WTC11 (cell line): ENCODE results near the gene COL20A1. TPM values are rescaled to one million over a fixed set of nuclear protein-coding genes. Genes with fewer than 3 reads are reported as not detected.

Experiments used
- ATAC-seq: fragments of 200-7000 bp; cut with Tn5 transposase; 2 replicates; pipeline ENCODE4 v1.10.0; 2021; ENCODE audit warnings: mild to moderate bottlenecking, moderate library complexity
- CTCF ChIA-PET: fragments of 300-600 bp; sonication (Branson Sonifier 250); formaldehyde crosslinking; loops from one replicate; lab custom pipeline; 2021; ENCODE audit warnings: antibody characterized with exemption; lab: Charles Lee
- POLR2A ChIA-PET: fragments of 350-600 bp; sonication (Branson Sonifier 250); formaldehyde crosslinking; loops from one replicate; lab custom pipeline; 2021; ENCODE audit warnings: antibody characterized with exemption; lab: Charles Lee
- DNase-seq: peaks from one replicate; pipeline ENCODE4 v3.0.0; 2021; ENCODE audit warnings: low spot score
- H3K27ac Mint-ChIP-seq: 2 replicates; pipeline ENCODE4 v1.8.0; 2021; ENCODE audit warnings: mixed read lengths
- H3K27me3 Mint-ChIP-seq: 2 replicates; pipeline ENCODE4 v1.8.0; 2021; ENCODE audit warnings: low read depth, mild to moderate bottlenecking, moderate library complexity, mixed read lengths
- H3K36me3 Mint-ChIP-seq: 2 replicates; pipeline ENCODE4 v1.8.0; 2021; ENCODE audit warnings: mixed read lengths
- H3K4me1 Mint-ChIP-seq: 2 replicates; pipeline ENCODE4 v1.8.0; 2022; ENCODE audit warnings: mixed read lengths
- H3K4me3 Mint-ChIP-seq: 2 replicates; pipeline ENCODE4 v1.8.0; 2021; ENCODE audit warnings: mild to moderate bottlenecking, moderate library complexity, mixed read lengths
- H3K9me3 Mint-ChIP-seq: 2 replicates; pipeline ENCODE4 v1.8.0; 2021; ENCODE audit warnings: mixed read lengths
- ATF2 ChIP-seq: sonication (generic); formaldehyde crosslinking; IDR thresholded peaks from 2 replicates; pipeline ENCODE4 v1.8.1; 2022; ENCODE audit warnings: low read depth, missing genetic modification reagents, borderline replicate concordance
- CDX4 ChIP-seq: fragments of 250-450 bp; sonication (Bioruptor Pico); IDR thresholded peaks from 2 replicates; pipeline ENCODE4 v1.9.0; 2021; ENCODE audit warnings: moderate library complexity, mild to moderate bottlenecking, inconsistent platforms, borderline replicate concordance
- CTCF ChIP-seq: fragments of 200-600 bp; IDR thresholded peaks from 2 replicates; pipeline ENCODE4 v1.8.0; 2022; ENCODE audit warnings: antibody characterized with exemption
- ETV6 ChIP-seq: sonication (generic); formaldehyde crosslinking; IDR thresholded peaks from 2 replicates; pipeline ENCODE4 v1.8.1; 2022; ENCODE audit warnings: mild to moderate bottlenecking, missing genetic modification reagents
- GTF2I ChIP-seq: fragments of 250-450 bp; sonication (Bioruptor Pico); conservative IDR thresholded peaks from 2 replicates; pipeline ENCODE4 v1.4.0; 2021; ENCODE audit warnings: mild to moderate bottlenecking
- HMGXB4 ChIP-seq: sonication (generic); formaldehyde crosslinking; IDR thresholded peaks from 2 replicates; pipeline ENCODE4 v1.8.1; 2023; ENCODE audit warnings: mild to moderate bottlenecking, moderate library complexity, missing genetic modification reagents
- IRF1 ChIP-seq: sonication (generic); formaldehyde crosslinking; IDR thresholded peaks from 2 replicates; pipeline ENCODE4 v1.8.0; 2023; ENCODE audit warnings: missing genetic modification reagents
- NFATC4 ChIP-seq: fragments of 250-450 bp; sonication (Bioruptor Pico); IDR thresholded peaks from 2 replicates; pipeline ENCODE4 v1.9.0; 2021; ENCODE audit warnings: mild to moderate bottlenecking
- NFE2L1 ChIP-seq: sonication (generic); formaldehyde crosslinking; IDR thresholded peaks from 2 replicates; pipeline ENCODE4 v1.8.1; 2023; ENCODE audit warnings: missing genetic modification reagents
- PRDM15 ChIP-seq: sonication (generic); formaldehyde crosslinking; IDR thresholded peaks from 2 replicates; pipeline ENCODE4 v1.8.0; 2022; ENCODE audit warnings: missing genetic modification reagents
- SMAD4 ChIP-seq: sonication (generic); formaldehyde crosslinking; IDR thresholded peaks from 2 replicates; pipeline ENCODE4 v1.8.0; 2022; ENCODE audit warnings: mild to moderate bottlenecking, missing genetic modification reagents
- STAT6 ChIP-seq: sonication (generic); formaldehyde crosslinking; conservative IDR thresholded peaks from 2 replicates; pipeline ENCODE4 v1.8.1; 2023; ENCODE audit warnings: mild to moderate bottlenecking, low read depth, missing genetic modification reagents, moderate library complexity
- USF2 ChIP-seq: sonication (generic); formaldehyde crosslinking; IDR thresholded peaks from 2 replicates; pipeline ENCODE4 v1.8.1; 2023; ENCODE audit warnings: mild to moderate bottlenecking, missing genetic modification reagents, moderate library complexity
- ZNF671 ChIP-seq: fragments of 250-450 bp; sonication (Bioruptor Pico); IDR thresholded peaks from 2 replicates; pipeline ENCODE4 v1.8.0; 2021; ENCODE audit warnings: mild to moderate bottlenecking
- total RNA-seq: library from RNA; stranded (reverse); gene quantifications from 3 replicates; pipeline ENCODE4 v1.2.3, GENCODE V29; 2021

The COL20A1 gene
- total RNA-seq, 1 experiment from 2014 or later: 1.3 TPM

GRCh38 chr20:63348828-63349515 lies 56.0 kb downstream of the COL20A1 start (continued):
- TF ChIP-seq STAT6 (CRISPR knock-in tag) (no peak), GTF2I (CRISPR knock-in tag) (no peak), IRF1 (no peak), HMGXB4 (CRISPR knock-in tag) (no peak)

GRCh38 chr20:63349516-63349895 lies 56.5 kb downstream of the COL20A1 start:
- no peak overlapping the region for H3K4me3 Mint-ChIP-seq
- TF ChIP-seq NFATC4 (CRISPR knock-in tag) (no peak), ETV6 (CRISPR knock-in tag) (no peak), SMAD4 (CRISPR knock-in tag) (no peak), CDX4 (CRISPR knock-in tag) (no peak), PRDM15 (no peak), USF2 (CRISPR knock-in tag) (no peak), NFE2L1 (no peak), HMGXB4 (CRISPR knock-in tag) (no peak), ATF2 (CRISPR knock-in tag) (no peak), CTCF (no peak), ZNF671 (CRISPR knock-in tag) (no peak)
- peaks cover 11% of the 10 kb centered on the region for H3K9me3 Mint-ChIP-seq
- CTCF ChIA-PET: no interaction called here
- H3K27ac Mint-ChIP-seq: no peak overlapping the region
- DNase-seq: no peak
- POLR2A ChIA-PET: no interaction called here
- H3K4me1 Mint-ChIP-seq: peaks cover 6% of the 10 kb centered on the region
- no peak for ATAC-seq
- H3K36me3 Mint-ChIP-seq: peaks cover 2% of the 10 kb centered on the region; the same call in 1 of the 2 replicates
- H3K27me3 Mint-ChIP-seq: no peaks in the 10 kb centered on the region
